Activated CD4-positive, alpha-beta T cell treated with anti-CD3 and anti-CD28 coated beads, Interleukin-2, amount 50 U/mL, for 48 hours (primary cell): Measurements from ENCODE around the gene CACNG4.

Source experiments
- DNase-seq, 2 experiments: peaks; one replicate each; pipeline ENCODE4 v3.0.0-alpha.2; 2020

Gene CACNG4

GRCh38 chr17:66963909-66964771 is at the start of gene CACNG4:
Gene CACNG4 (plus strand): TSS chr17:66964707. CDS start chr17:66964912, 205 bp downstream.
- DNase-seq = no peak

GRCh38 chr17:66915204-66915611 is 49.3 kb upstream of the CACNG4 start:
- DNase-seq = no peak

- no peak for DNase-seq
Observed at GRCh38 chr17:66915792-66916191, 48.7 kb upstream of the CACNG4 start.

GRCh38 chr17:66916946-66917345 is 47.6 kb upstream of the CACNG4 start:
- no peak for DNase-seq

- DNase-seq = no peak
Observed at GRCh38 chr17:66918896-66919295, 45.6 kb upstream of the CACNG4 start.

- no peak for DNase-seq
Observed at GRCh38 chr17:66920435-66920834, 44.1 kb upstream of the CACNG4 start.

- no peak for DNase-seq
Observed at GRCh38 chr17:66920950-66921349, 43.6 kb upstream of the CACNG4 start.

GRCh38 chr17:66923886-66924285 is 40.6 kb upstream of the CACNG4 start:
- no peak for DNase-seq

- no peak for DNase-seq
Observed at GRCh38 chr17:66925811-66926500, 38.6 kb upstream of the CACNG4 start.

GRCh38 chr17:66928949-66929348 is 35.6 kb upstream of the CACNG4 start:
- no peak for DNase-seq

- DNase-seq = no peak
Observed at GRCh38 chr17:66929591-66929990, 34.9 kb upstream of the CACNG4 start.

GRCh38 chr17:66930933-66931332 is 33.6 kb upstream of the CACNG4 start:
- no peak for DNase-seq

- DNase-seq = no peak
Observed at GRCh38 chr17:66932311-66932710, 32.2 kb upstream of the CACNG4 start.

- DNase-seq = no peak
Observed at GRCh38 chr17:66934040-66934439, 30.5 kb upstream of the CACNG4 start.

GRCh38 chr17:66935717-66936116 is 28.8 kb upstream of the CACNG4 start:
- no peak for DNase-seq

- DNase-seq = no peak
Observed at GRCh38 chr17:66938656-66939055, 25.9 kb upstream of the CACNG4 start.

- DNase-seq = no peak
Observed at GRCh38 chr17:66939461-66940114, 24.9 kb upstream of the CACNG4 start.

GRCh38 chr17:66941249-66941648 is 23.3 kb upstream of the CACNG4 start:
- no peak for DNase-seq

- no peak for DNase-seq
Observed at GRCh38 chr17:66941773-66942450, 22.6 kb upstream of the CACNG4 start.

GRCh38 chr17:66942451-66943264 is 21.8 kb upstream of the CACNG4 start:
- no peak for DNase-seq

GRCh38 chr17:66943484-66943883 is 21.0 kb upstream of the CACNG4 start:
- no peak for DNase-seq
